ENCODE data around the gene SLC37A1.

Gene SLC37A1

DNA sequence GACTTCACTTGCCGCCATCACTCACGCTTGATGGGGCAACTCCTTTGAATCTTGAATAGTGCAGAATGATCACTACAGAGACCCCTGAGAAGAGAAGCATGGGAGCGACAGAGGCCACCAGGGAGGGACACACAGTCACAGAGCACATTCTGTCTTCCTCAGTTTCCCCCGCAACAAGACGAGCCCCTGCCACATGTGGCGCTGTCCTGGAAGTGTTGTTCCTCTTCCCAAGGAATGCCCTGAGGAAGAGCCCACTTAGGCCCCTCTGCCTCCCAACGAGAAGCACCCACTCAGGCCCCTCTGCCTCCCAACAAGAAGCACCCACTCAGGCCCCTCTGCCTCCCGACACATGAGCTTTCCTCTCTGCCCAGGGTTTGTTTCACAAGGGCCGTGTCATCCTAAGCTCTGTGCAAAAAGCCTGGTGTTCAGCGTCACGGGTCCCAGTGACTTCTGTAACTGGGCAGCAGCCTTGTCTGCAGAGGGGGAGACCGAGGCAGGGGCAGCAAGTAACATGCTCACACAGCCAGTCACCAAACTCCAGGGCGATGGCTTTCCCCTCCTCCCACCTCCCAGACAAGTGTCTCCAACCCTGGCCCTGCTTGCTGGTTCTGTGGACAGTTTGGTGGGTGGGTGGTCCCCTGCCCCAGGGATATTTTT is 19.8 kb downstream of the SLC37A1 start:
- peaks cover 87% of the 10 kb centered on the region for H3F3A ChIP-seq (ENCODE audit: insufficient read depth)
- no peaks in the 10 kb centered on the region for H3K27me3 ChIP-seq (ENCODE audit: low read length)
- TF ChIP-seq, protein P1, sequence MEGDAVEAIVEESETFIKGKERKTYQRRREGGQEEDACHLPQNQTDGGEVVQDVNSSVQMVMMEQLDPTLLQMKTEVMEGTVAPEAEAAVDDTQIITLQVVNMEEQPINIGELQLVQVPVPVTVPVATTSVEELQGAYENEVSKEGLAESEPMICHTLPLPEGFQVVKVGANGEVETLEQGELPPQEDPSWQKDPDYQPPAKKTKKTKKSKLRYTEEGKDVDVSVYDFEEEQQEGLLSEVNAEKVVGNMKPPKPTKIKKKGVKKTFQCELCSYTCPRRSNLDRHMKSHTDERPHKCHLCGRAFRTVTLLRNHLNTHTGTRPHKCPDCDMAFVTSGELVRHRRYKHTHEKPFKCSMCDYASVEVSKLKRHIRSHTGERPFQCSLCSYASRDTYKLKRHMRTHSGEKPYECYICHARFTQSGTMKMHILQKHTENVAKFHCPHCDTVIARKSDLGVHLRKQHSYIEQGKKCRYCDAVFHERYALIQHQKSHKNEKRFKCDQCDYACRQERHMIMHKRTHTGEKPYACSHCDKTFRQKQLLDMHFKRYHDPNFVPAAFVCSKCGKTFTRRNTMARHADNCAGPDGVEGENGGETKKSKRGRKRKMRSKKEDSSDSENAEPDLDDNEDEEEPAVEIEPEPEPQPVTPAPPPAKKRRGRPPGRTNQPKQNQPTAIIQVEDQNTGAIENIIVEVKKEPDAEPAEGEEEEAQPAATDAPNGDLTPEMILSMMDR (IDR thresholded peaks at IDR 0.05; ENCODE audit: insufficient read depth, low read length, poor library complexity, severe bottlenecking), result no peak
- no peak for TF ChIP-seq EZH2phosphoT487 (conservative IDR thresholded peaks at IDR 0.05; ENCODE audit: low read length)
- no peaks in the 10 kb centered on the region for H3K36me3 ChIP-seq (ENCODE audit: low read length)
- no peaks in the 10 kb centered on the region for H3K9me2 ChIP-seq (replicated peaks; ENCODE audit: insufficient read depth, low read length)
- peak overlapping the region; percentile 86 for H3K4me2 ChIP-seq (ENCODE audit: low read depth, low read length, poor library complexity, severe bottlenecking)
- peak overlapping the region; percentile 96 for H3K27ac ChIP-seq (ENCODE audit: low read depth, low read length)
- H2AFZ ChIP-seq (ENCODE audit: low read depth, low read length, severe bottlenecking), result no peak overlapping the region
- H3K4me3 ChIP-seq (ENCODE audit: insufficient read depth, low read length, poor library complexity, severe bottlenecking), result peak overlapping the region; percentile 58
- no peaks in the 10 kb centered on the region for H3K9me3 ChIP-seq (ENCODE audit: insufficient read depth, low read length)
- H3K79me2 ChIP-seq (ENCODE audit: insufficient read depth, low read length), result peaks cover 51% of the 10 kb centered on the region
- no peaks in the 10 kb centered on the region for H4K20me1 ChIP-seq (ENCODE audit: low read depth, low read length)
- peak overlapping the region; percentile 78 for H3K9ac ChIP-seq (ENCODE audit: low read length)

DNA sequence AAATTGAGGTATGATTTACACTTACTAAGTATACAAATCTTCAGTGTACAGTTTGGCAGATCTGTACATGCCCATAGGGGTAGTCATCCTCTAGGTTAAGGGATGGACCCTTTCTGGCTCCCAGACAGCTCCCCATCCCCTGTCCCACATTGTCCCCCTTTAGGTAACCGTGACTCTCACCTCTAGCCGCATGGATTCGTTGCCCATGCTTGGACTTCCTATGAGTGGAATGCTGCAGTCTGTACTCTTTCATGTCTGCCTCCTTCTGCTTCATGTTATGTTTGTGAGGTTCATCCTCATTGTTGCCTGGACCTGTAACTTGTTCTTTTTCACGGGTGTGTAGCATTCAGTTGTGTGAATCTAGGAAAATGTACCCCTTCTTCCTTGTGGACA is 20.3 kb downstream of the SLC37A1 start:
- no peaks in the 10 kb centered on the region for H3K9me3 ChIP-seq (ENCODE audit: insufficient read depth, low read length)
- peak overlapping the region; percentile 78 for H3K9ac ChIP-seq (ENCODE audit: low read length)
- peak overlapping the region; percentile 86 for H3K4me2 ChIP-seq (ENCODE audit: low read depth, low read length, poor library complexity, severe bottlenecking)
- H3K36me3 ChIP-seq (ENCODE audit: low read length), result no peaks in the 10 kb centered on the region
- peaks cover 51% of the 10 kb centered on the region for H3K79me2 ChIP-seq (ENCODE audit: insufficient read depth, low read length)
- TF ChIP-seq, protein P1 (IDR thresholded peaks at IDR 0.05; ENCODE audit: insufficient read depth, low read length, poor library complexity, severe bottlenecking), result no peak
- TF ChIP-seq EZH2phosphoT487 (conservative IDR thresholded peaks at IDR 0.05; ENCODE audit: low read length), result no peak
- peaks cover 82% of the 10 kb centered on the region for H3F3A ChIP-seq (ENCODE audit: insufficient read depth)
- H2AFZ ChIP-seq (ENCODE audit: low read depth, low read length, severe bottlenecking), result no peak overlapping the region
- peak overlapping the region; percentile 58 for H3K4me3 ChIP-seq (ENCODE audit: insufficient read depth, low read length, poor library complexity, severe bottlenecking)
- H4K20me1 ChIP-seq (ENCODE audit: low read depth, low read length), result no peaks in the 10 kb centered on the region
- peak overlapping the region; percentile 96 for H3K27ac ChIP-seq (ENCODE audit: low read depth, low read length)
- H3K9me2 ChIP-seq (replicated peaks; ENCODE audit: insufficient read depth, low read length), result no peaks in the 10 kb centered on the region
- no peaks in the 10 kb centered on the region for H3K27me3 ChIP-seq (ENCODE audit: low read length)

DNA sequence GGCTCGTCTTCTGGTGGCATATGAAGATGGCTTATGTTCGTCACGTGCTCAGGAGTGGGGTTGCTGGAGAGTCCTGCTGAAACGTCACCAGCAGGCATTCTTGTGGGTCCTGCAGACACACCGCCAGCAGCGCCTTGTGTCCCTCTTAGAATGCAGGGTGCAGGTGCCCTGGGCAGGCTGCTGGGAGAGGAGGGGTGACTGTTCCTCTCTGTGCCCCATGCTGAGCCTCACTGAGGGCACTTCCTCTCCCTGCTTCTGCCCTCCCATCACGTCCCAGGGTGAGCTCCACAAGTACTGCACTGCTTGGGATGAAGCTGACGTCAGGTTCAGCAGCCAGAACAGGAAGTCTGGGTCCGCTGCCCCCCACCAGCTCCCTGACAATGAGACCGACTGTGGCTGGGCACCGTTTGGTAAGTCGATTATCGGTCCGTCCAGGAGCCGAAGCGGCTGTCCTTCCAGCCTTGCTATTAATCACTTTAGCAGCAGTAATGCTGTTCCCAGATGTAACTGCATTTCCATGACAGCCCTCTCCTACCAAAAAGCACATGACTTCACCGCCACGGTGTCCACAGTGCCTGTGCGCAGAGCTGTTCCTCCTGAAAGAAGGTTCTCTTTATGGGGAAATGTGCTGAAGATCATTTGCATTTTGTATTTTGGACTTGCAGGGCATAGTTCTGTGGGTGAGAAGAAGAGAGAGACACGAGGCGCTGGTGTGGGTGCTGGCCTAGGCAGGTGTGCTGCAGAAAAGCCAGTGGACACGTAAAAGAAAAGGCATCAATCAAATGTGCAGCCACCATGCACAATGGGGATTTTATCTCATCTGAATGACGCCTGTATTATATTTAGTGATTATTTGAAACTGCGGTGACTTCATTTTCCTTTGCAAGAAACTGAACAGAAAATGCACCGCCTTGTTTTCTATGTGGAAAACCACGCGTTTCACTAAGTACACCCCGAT is 21.0 kb downstream of the SLC37A1 start:
- no peaks in the 10 kb centered on the region for H3K9me3 ChIP-seq (ENCODE audit: insufficient read depth, low read length)
- H3K4me2 ChIP-seq (ENCODE audit: low read depth, low read length, poor library complexity, severe bottlenecking), result peak overlapping the region; percentile 86
- peaks cover 75% of the 10 kb centered on the region for H3F3A ChIP-seq (ENCODE audit: insufficient read depth)
- no peak for TF ChIP-seq EZH2phosphoT487 (conservative IDR thresholded peaks at IDR 0.05; ENCODE audit: low read length)
- no peak overlapping the region for H2AFZ ChIP-seq (ENCODE audit: low read depth, low read length, severe bottlenecking)
- H3K9ac ChIP-seq (ENCODE audit: low read length), result peak overlapping the region; percentile 78
- peak overlapping the region; percentile 58 for H3K4me3 ChIP-seq (ENCODE audit: insufficient read depth, low read length, poor library complexity, severe bottlenecking)
- no peaks in the 10 kb centered on the region for H3K27me3 ChIP-seq (ENCODE audit: low read length)
- H3K79me2 ChIP-seq (ENCODE audit: insufficient read depth, low read length), result peaks cover 44% of the 10 kb centered on the region
- H3K27ac ChIP-seq (ENCODE audit: low read depth, low read length), result peak overlapping the region; percentile 96
- H4K20me1 ChIP-seq (ENCODE audit: low read depth, low read length), result no peaks in the 10 kb centered on the region
- H3K36me3 ChIP-seq (ENCODE audit: low read length), result no peaks in the 10 kb centered on the region
- no peaks in the 10 kb centered on the region for H3K9me2 ChIP-seq (replicated peaks; ENCODE audit: insufficient read depth, low read length)
